Measurements from ENCODE around the gene PHC3. TPM values are rescaled to one million over a fixed set of nuclear protein-coding genes. Genes with fewer than 3 reads are reported as not detected.

PHC3 gene
- total and polyA plus RNA-seq, 2 donors from 2014 or later: 3.6 to 85.6 TPM

DNA sequence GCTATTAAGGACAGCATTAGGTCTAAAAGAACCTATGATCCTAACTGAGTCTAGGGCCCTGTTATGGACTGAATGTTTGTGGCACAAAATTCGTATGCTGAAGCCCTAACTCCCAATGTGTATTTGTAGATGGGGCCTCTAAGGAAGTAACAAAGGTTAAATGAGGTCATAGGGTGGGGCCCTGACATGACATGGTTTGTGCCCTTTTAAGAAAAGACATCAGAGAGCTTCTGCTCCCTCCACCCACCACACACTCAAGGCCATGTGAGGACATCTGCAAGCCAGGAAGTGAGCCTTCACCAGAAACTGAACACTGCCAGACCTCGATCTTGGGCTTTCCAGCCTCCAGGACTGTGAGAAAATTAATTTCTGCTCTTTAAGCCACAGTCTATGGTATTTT lies 49.2 kb downstream of the PHC3 start:
- H3K4me1 ChIP-seq (ENCODE audit: control insufficient read depth in 2 of 3, insufficient read depth in 2 of 3, low read depth in 1 of 3, low read length in 3 of 3): peaks cover 0 to 2% (median 0%) of the 10 kb centered on the region in 3 donors
- H3K27me3 ChIP-seq (ENCODE audit: control insufficient read depth, insufficient read depth, low read length): no peaks in the 10 kb centered on the region
- intact Hi-C loops (cut with DNase I): no loop called here
- H3K36me3 ChIP-seq (ENCODE audit: control insufficient read depth in 2 of 3, insufficient read depth in 3 of 3, low read length in 3 of 3): peaks cover 5 to 38% (median 16%) of the 10 kb centered on the region in 3 donors
- no peak overlapping the region for H3K9ac ChIP-seq (ENCODE audit: low read length in 3 of 3)
- no peak for DNase-seq
- H3K27ac ChIP-seq (ENCODE audit: low read depth in 2 of 2, low read length in 2 of 2): no peak overlapping the region
- no peak for FAIRE-seq
- H3K4me3 ChIP-seq (ENCODE audit: low read length in 3 of 3): no peak overlapping the region
- peaks cover 0 to 4% (median 0%) of the 10 kb centered on the region in 3 donors for H3K9me3 ChIP-seq (ENCODE audit: control insufficient read depth in 2 of 3, insufficient read depth in 1 of 3, low read length in 3 of 3)
- TF ChIP-seq, protein P1, sequence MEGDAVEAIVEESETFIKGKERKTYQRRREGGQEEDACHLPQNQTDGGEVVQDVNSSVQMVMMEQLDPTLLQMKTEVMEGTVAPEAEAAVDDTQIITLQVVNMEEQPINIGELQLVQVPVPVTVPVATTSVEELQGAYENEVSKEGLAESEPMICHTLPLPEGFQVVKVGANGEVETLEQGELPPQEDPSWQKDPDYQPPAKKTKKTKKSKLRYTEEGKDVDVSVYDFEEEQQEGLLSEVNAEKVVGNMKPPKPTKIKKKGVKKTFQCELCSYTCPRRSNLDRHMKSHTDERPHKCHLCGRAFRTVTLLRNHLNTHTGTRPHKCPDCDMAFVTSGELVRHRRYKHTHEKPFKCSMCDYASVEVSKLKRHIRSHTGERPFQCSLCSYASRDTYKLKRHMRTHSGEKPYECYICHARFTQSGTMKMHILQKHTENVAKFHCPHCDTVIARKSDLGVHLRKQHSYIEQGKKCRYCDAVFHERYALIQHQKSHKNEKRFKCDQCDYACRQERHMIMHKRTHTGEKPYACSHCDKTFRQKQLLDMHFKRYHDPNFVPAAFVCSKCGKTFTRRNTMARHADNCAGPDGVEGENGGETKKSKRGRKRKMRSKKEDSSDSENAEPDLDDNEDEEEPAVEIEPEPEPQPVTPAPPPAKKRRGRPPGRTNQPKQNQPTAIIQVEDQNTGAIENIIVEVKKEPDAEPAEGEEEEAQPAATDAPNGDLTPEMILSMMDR (IDR thresholded peaks at IDR 0.05; ENCODE audit: borderline replicate concordance, extremely low read depth, insufficient read depth): no peak

DNA sequence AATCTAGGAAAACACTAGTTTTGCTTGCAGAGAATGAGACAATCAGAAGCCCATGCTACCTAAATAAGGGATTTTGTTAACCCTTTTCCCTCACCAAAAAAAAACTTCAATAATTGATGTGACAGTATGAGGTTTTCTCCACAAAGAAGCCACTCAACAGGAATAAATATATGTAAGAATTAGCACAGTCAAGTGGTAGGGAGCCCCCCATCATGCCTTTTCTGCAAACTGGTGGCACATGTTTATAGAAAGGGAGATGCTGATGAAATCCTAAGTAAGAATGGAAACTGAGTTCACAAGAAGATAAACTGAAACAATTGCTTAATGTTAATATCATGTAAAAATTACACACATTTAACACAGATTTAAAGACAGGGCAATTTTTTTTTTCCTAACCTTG lies 51.0 kb downstream of the PHC3 start:
- TF ChIP-seq, protein P1 (IDR thresholded peaks at IDR 0.05; ENCODE audit: borderline replicate concordance, extremely low read depth, insufficient read depth): no peak
- DNase-seq: no peak
- no peak overlapping the region for H3K9ac ChIP-seq (ENCODE audit: low read length in 3 of 3)
- no peaks in the 10 kb centered on the region for H3K27me3 ChIP-seq (ENCODE audit: control insufficient read depth, insufficient read depth, low read length)
- H3K27ac ChIP-seq (ENCODE audit: low read depth in 2 of 2, low read length in 2 of 2): no peak overlapping the region
- peaks cover 3 to 26% (median 14%) of the 10 kb centered on the region in 3 donors for H3K36me3 ChIP-seq (ENCODE audit: control insufficient read depth in 2 of 3, insufficient read depth in 3 of 3, low read length in 3 of 3)
- H3K4me3 ChIP-seq (ENCODE audit: low read length in 3 of 3): no peak overlapping the region
- peaks cover 0 to 4% (median 0%) of the 10 kb centered on the region in 3 donors for H3K9me3 ChIP-seq (ENCODE audit: control insufficient read depth in 2 of 3, insufficient read depth in 1 of 3, low read length in 3 of 3)
- FAIRE-seq: no peak
- peaks cover 0 to 2% (median 0%) of the 10 kb centered on the region in 3 donors for H3K4me1 ChIP-seq (ENCODE audit: control insufficient read depth in 2 of 3, insufficient read depth in 2 of 3, low read depth in 1 of 3, low read length in 3 of 3)
- intact Hi-C loops (cut with DNase I): no loop called here

DNA sequence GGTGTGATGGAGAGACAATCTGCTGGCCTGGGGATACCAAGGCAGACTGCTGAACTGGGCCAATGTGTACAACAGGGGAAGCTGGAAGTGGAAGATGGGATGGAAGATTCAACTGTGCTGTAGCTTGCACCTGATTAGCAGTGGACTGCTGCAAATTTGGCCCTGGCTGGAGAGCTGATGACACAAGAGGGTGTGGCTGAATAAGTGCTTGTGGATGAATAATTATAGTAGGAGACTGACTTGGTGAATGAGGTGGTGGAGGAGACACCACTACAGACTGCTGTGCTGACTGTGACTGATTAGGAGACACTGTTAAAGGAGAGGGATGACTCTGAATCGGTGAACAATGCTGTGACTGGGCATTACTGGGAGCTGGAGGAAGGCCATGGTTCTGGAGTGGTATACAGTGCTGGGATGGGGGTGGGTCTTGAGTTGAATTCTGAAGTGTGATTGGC lies 52.5 kb downstream of the PHC3 start:
- intact Hi-C loops (cut with DNase I): no loop called here
- Histone ChIP-seq H3K9ac (ENCODE audit: low read length in 3 of 3) (no peak overlapping the region), H3K4me1 (ENCODE audit: control insufficient read depth in 2 of 3, insufficient read depth in 2 of 3, low read depth in 1 of 3, low read length in 3 of 3) (peaks cover 0 to 2% (median 0%) of the 10 kb centered on the region in 3 donors), H3K4me3 (ENCODE audit: low read length in 3 of 3) (no peak overlapping the region), H3K36me3 (ENCODE audit: control insufficient read depth in 2 of 3, insufficient read depth in 3 of 3, low read length in 3 of 3) (peaks cover 3 to 26% (median 14%) of the 10 kb centered on the region in 3 donors), H3K9me3 (ENCODE audit: control insufficient read depth in 2 of 3, insufficient read depth in 1 of 3, low read length in 3 of 3) (peaks cover 0 to 4% (median 0%) of the 10 kb centered on the region in 3 donors), H3K27ac (ENCODE audit: low read depth in 2 of 2, low read length in 2 of 2) (no peak overlapping the region), H3K27me3 (ENCODE audit: control insufficient read depth, insufficient read depth, low read length) (no peaks in the 10 kb centered on the region)
- no peak for FAIRE-seq
- DNase-seq: no peak
- TF ChIP-seq, protein P1 (IDR thresholded peaks at IDR 0.05; ENCODE audit: borderline replicate concordance, extremely low read depth, insufficient read depth): no peak

All from kidney (tissue), 14 donors.